ENCODE measurements around the gene PCNX1.
A peak's percentile ranks its signal among the peaks of the same experiment; 100 is the strongest.
"Not testable (repeated sequence)": the region's sequence is repeated elsewhere in the genome, so short reads cannot be mapped to it uniquely, and the experiment has no call there.

The PCNX1 gene

GRCh38 chr14:71022012-71022869 lies 115.0 kb downstream of the PCNX1 start:
- DNase-seq = no peak

- no peak for DNase-seq
Observed at GRCh38 chr14:71022939-71023338, 115.7 kb downstream of the PCNX1 start.

GRCh38 chr14:71029236-71029781 lies 122.0 kb downstream of the PCNX1 start:
- DNase-seq = no peak

GRCh38 chr14:71031000-71031399 lies 123.7 kb downstream of the PCNX1 start:
- DNase-seq = no peak

- DNase-seq = no peak
Observed at GRCh38 chr14:71036433-71036832, 129.2 kb downstream of the PCNX1 start.

- DNase-seq = no peak
Observed at GRCh38 chr14:71048393-71048792, 141.1 kb downstream of the PCNX1 start.

- DNase-seq = no peak
Observed at GRCh38 chr14:71049435-71050133, 142.3 kb downstream of the PCNX1 start.

- DNase-seq = peak; percentile 3
Observed at GRCh38 chr14:71050227-71050823, 143.1 kb downstream of the PCNX1 start.

GRCh38 chr14:71054706-71055105 lies 147.4 kb downstream of the PCNX1 start:
- no peak for DNase-seq

GRCh38 chr14:71056168-71056567 lies 148.9 kb downstream of the PCNX1 start:
- no peak for DNase-seq

- DNase-seq = no peak
Observed at GRCh38 chr14:71060274-71060673, 153.0 kb downstream of the PCNX1 start.

- DNase-seq = no peak
Observed at GRCh38 chr14:71060825-71061455, 153.7 kb downstream of the PCNX1 start.

- DNase-seq = no peak
Observed at GRCh38 chr14:71061458-71061857, 154.2 kb downstream of the PCNX1 start.

- DNase-seq = no peak
Observed at GRCh38 chr14:71062581-71063303, 155.5 kb downstream of the PCNX1 start.

- no peak for DNase-seq
Observed at GRCh38 chr14:71063351-71063750, 156.1 kb downstream of the PCNX1 start.

GRCh38 chr14:71064747-71065146 lies 157.5 kb downstream of the PCNX1 start:
- DNase-seq = not testable (repeated sequence)

GRCh38 chr14:71070169-71070568 lies 162.9 kb downstream of the PCNX1 start:
- DNase-seq = no peak

GRCh38 chr14:71071042-71071441 lies 163.8 kb downstream of the PCNX1 start:
- DNase-seq = no peak

GRCh38 chr14:71076462-71077092 lies 169.3 kb downstream of the PCNX1 start:
- no peak for DNase-seq

- no peak for DNase-seq
Observed at GRCh38 chr14:71078500-71078899, 171.2 kb downstream of the PCNX1 start.

- no peak for DNase-seq
Observed at GRCh38 chr14:71086567-71086966, 179.3 kb downstream of the PCNX1 start.

GRCh38 chr14:71089971-71090370 lies 182.7 kb downstream of the PCNX1 start:
- DNase-seq = no peak

All from NCI-H446 treated with DMSO at 0.1 percent for 48 hours (cell line).